ENCODE data around the gene PROC.

The PROC gene

GRCh38 chr2:127414638-127415592, 3.3 kb upstream of the PROC start:
- no peak for DNase-seq (ENCODE audit: low read depth)

DNA sequence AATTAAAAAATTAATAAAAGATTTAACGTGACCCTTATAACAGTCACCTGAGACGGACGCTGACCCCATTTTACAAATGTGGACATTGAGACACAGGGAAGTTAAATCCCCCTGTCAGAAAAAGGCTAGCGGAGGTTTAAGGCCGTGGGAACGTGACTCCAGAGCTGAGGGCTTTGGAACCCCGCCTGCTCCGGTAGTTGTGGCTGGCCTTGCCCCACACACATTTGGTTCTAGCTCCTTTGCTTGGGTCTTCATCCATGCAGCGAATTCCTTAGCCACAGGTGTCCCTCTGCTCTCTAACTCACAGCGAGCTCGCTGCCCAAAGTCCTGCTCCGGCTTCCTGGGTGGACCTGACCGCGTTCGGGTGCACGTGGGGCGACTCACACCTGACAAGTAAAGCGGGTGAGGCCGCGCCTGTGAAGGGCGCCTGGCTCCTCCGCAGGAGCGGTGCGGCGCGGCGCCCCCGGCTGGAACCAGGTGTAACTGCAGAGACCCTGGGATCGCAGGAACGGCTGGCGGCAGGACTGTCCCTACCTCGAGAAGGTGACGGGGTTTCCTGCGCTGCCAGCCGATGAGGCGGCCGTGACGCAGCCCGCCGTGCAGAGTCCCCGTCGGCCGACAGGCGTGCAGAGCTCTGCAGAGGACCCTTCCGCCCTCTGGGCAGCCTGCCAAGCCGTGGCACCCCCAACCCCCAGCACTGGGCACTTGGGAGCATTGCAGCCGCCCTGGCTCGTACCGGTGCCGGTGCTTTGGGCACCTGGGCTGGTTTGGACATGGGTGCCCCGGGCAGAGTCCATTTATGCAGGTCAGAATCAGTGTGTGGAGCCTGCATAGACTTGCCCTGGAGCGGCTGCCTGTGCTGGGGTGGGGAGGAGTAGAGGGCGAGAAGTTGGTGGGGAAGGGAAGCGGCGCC, 2.4 kb upstream of the PROC start:
- DNase-seq (ENCODE audit: low read depth): peak; percentile 84

DNA sequence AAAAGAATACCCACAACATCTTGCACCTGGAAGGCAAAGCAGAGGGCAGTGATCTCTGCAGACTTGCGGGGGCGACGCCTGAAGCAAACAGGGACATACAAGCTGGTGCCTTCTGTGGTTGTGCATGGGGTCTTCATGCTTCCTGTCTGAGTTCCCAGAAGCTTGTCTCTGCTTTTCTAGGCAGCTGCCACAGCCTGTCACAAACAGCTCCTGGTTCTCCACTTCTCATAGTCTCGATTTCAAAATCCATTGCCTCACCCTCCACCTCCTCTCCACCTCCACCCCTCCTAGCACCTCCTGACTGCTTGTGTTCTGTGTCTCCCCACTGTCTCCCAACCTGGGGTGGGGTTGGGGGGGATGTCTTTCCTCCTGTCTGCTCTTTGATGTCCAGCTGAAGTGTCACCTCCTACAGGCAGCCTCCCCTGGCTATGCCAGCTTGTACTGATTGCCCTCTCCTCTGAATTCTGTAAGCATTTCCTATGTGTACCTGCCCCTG, 1.7 kb upstream of the PROC start:
- DNase-seq (ENCODE audit: low read depth): no peak

- no peak for DNase-seq (ENCODE audit: low read depth)
Measured at GRCh38 chr2:127417406-127417805, 821 bp upstream of the PROC start.

DNA sequence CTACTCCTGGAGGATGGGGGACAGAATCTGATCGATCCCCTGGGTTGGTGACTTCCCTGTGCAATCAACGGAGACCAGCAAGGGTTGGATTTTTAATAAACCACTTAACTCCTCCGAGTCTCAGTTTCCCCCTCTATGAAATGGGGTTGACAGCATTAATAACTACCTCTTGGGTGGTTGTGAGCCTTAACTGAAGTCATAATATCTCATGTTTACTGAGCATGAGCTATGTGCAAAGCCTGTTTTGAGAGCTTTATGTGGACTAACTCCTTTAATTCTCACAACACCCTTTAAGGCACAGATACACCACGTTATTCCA, 844 bp downstream of the PROC start:
- DNase-seq (ENCODE audit: low read depth): no peak

GRCh38 chr2:127419448-127420038, 1.3 kb downstream of the PROC start:
- DNase-seq (ENCODE audit: low read depth): no peak

- DNase-seq (ENCODE audit: low read depth): no peak
Measured at GRCh38 chr2:127420039-127420864, 2.0 kb downstream of the PROC start.

- DNase-seq (ENCODE audit: low read depth): no peak
Measured at GRCh38 chr2:127421116-127421800, 3.0 kb downstream of the PROC start.

DNA sequence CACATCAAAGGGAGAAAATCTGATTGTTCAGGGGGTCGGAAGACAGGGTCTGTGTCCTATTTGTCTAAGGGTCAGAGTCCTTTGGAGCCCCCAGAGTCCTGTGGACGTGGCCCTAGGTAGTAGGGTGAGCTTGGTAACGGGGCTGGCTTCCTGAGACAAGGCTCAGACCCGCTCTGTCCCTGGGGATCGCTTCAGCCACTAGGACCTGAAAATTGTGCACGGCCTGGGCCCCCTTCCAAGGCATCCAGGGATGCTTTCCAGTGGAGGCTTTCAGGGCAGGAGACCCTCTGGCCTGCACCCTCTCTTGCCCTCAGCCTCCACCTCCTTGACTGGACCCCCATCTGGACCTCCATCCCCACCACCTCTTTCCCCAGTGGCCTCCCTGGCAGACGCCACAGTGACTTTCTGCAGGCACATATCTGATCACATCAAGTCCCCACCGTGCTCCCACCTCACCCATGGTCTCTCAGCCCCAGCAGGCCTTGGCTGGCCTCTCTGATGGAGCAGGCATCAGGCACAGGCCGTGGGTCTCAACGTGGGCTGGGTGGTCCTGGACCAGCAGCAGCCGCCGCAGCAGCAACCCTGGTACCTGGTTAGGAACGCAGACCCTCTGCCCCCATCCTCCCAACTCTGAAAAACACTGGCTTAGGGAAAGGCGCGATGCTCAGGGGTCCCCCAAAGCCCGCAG, 3.8 kb downstream of the PROC start:
- no peak for DNase-seq (ENCODE audit: low read depth)

DNA sequence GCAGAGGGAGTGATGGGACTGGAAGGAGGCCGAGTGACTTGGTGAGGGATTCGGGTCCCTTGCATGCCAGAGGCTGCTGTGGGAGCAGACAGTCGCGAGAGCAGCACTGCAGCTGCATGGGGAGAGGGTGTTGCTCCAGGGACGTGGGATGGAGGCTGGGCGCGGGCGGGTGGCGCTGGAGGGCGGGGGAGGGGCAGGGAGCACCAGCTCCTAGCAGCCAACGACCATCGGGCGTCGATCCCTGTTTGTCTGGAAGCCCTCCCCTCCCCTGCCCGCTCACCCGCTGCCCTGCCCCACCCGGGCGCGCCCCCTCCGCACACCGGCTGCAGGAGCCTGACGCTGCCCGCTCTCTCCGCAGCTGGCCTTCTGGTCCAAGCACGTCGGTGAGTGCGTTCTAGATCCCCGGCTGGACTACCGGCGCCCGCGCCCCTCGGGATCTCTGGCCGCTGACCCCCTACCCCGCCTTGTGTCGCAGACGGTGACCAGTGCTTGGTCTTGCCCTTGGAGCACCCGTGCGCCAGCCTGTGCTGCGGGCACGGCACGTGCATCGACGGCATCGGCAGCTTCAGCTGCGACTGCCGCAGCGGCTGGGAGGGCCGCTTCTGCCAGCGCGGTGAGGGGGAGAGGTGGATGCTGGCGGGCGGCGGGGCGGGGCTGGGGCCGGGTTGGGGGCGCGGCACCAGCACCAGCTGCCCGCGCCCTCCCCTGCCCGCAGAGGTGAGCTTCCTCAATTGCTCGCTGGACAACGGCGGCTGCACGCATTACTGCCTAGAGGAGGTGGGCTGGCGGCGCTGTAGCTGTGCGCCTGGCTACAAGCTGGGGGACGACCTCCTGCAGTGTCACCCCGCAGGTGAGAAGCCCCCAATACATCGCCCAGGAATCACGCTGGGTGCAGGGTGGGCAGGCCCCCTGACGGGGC, 4.6 kb downstream of the PROC start:
- DNase-seq (ENCODE audit: low read depth): no peak

DNA sequence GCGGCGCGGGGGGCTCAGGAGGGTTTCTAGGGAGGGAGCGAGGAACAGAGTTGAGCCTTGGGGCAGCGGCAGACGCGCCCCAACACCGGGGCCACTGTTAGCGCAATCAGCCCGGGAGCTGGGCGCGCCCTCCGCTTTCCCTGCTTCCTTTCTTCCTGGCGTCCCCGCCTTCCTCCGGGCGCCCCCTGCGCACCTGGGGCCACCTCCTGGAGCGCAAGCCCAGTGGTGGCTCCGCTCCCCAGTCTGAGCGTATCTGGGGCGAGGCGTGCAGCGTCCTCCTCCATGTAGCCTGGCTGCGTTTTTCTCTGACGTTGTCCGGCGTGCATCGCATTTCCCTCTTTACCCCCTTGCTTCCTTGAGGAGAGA, 5.2 kb downstream of the PROC start:
- no peak for DNase-seq (ENCODE audit: low read depth)

- no peak for DNase-seq (ENCODE audit: low read depth)
Measured at GRCh38 chr2:127423880-127424279, 5.7 kb downstream of the PROC start.

- no peak for DNase-seq (ENCODE audit: low read depth)
Measured at GRCh38 chr2:127424598-127425520, 6.6 kb downstream of the PROC start.

GRCh38 chr2:127425540-127426490, 7.6 kb downstream of the PROC start:
- DNase-seq (ENCODE audit: low read depth): no peak

DNA sequence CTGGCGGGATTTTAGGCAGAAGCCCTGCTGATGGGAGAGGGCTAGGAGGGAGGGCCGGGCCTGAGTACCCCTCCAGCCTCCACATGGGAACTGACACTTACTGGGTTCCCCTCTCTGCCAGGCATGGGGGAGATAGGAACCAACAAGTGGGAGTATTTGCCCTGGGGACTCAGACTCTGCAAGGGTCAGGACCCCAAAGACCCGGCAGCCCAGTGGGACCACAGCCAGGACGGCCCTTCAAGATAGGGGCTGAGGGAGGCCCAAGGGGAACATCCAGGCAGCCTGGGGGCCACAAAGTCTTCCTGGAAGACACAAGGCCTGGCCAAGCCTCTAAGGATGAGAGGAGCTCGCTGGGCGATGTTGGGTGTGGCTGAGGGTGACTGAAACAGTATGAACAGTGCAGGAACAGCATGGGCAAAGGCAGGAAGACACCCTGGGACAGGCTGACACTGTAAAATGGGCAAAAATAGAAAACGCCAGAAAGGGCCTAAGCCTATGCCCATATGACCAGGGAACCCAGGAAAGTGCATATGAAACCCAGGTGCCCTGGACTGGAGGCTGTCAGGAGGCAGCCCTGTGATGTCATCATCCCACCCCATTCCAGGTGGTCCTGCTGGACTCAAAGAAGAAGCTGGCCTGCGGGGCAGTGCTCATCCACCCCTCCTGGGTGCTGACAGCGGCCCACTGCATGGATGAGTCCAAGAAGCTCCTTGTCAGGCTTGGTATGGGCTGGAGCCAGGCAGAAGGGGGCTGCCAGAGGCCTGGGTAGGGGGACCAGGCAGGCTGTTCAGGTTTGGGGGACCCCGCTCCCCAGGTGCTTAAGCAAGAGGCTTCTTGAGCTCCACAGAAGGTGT, 8.5 kb downstream of the PROC start:
- no peak for DNase-seq (ENCODE audit: low read depth)

All from activated T-cell treated with anti-CD3 and anti-CD28 coated beads for 48 hours (primary cell).